ENCODE results near the gene SLC30A7. TPM values are rescaled to one million over a fixed set of nuclear protein-coding genes. Genes with fewer than 3 reads are reported as not detected.
A peak's percentile ranks its signal among the peaks of the same experiment; 100 is the strongest.

Gene SLC30A7
- total RNA-seq, 1 experiment from 2014 or later, result 31.4 TPM

DNA sequence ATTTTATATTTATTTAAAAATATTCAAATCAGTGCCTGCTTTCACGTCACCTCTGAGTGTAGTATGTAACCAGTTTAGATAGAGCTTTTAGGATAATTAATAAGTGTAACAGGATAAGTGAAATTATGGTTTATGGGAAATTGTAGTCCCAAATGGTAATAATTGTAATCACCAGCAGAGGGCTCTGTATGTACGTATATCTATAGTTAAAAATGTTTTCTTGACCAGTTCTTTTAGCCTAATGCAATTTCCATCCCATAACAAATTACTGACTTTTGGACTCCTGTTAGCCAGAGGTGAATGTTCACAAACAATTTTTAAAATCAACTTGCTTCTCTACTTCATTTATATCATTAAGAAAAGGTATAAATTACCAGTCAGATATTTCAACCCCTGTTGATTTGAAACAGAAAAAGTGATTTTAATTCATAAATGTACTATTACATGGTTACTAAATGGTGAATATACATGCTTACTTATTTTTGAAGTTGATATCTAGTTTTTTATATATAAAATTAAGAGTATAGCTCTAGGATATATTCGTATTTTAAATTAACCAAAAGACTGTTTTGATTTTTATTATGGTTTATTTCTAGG, 25.3 kb downstream of the SLC30A7 start:
- H3K4me3 ChIP-seq (ENCODE audit: low read depth, low read length, poor library complexity, severe bottlenecking), result no peak overlapping the region
- H3K27ac ChIP-seq (ENCODE audit: low read depth, low read length, poor library complexity, severe bottlenecking), result no peak overlapping the region
- BruUV-seq (replicated peaks), result no TSS peak
- TF ChIP-seq, protein P1, sequence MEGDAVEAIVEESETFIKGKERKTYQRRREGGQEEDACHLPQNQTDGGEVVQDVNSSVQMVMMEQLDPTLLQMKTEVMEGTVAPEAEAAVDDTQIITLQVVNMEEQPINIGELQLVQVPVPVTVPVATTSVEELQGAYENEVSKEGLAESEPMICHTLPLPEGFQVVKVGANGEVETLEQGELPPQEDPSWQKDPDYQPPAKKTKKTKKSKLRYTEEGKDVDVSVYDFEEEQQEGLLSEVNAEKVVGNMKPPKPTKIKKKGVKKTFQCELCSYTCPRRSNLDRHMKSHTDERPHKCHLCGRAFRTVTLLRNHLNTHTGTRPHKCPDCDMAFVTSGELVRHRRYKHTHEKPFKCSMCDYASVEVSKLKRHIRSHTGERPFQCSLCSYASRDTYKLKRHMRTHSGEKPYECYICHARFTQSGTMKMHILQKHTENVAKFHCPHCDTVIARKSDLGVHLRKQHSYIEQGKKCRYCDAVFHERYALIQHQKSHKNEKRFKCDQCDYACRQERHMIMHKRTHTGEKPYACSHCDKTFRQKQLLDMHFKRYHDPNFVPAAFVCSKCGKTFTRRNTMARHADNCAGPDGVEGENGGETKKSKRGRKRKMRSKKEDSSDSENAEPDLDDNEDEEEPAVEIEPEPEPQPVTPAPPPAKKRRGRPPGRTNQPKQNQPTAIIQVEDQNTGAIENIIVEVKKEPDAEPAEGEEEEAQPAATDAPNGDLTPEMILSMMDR (conservative IDR thresholded peaks at IDR 0.05; ENCODE audit: low read depth, low read length), result peak; percentile 72
- TF ChIP-seq EZH2 (IDR thresholded peaks at IDR 0.05; ENCODE audit: borderline replicate concordance, low read depth, low read length, poor library complexity, severe bottlenecking), result no peak
- intact Hi-C loops (cut with micrococcal nuclease; ENCODE audit: unreplicated experiment), result loop anchor here (1.0 to 5.0 kb wide), 3 partner anchors 316 to 436 kb away; partner anchors contain the start of gene S1PR1
- H3K4me1 ChIP-seq (ENCODE audit: insufficient read depth, low read length, poor library complexity, severe bottlenecking), result no peaks in the 10 kb centered on the region
- peak; percentile 67 for DNase-seq (ENCODE audit: low spot score)
- H3K27me3 ChIP-seq (replicated peaks; ENCODE audit: insufficient read depth, low read depth, low read length, poor library complexity), result no peaks in the 10 kb centered on the region
- H3K9me3 ChIP-seq (ENCODE audit: low read depth, low read length, poor library complexity, severe bottlenecking), result no peaks in the 10 kb centered on the region
- H3K36me3 ChIP-seq (ENCODE audit: insufficient read depth, low read length, poor library complexity, severe bottlenecking), result peaks cover 26% of the 10 kb centered on the region
- ChIA-PET CTCF (no interaction called here), POLR2A (ENCODE audit: low non-redundant PET) (no interaction called here)

DNA sequence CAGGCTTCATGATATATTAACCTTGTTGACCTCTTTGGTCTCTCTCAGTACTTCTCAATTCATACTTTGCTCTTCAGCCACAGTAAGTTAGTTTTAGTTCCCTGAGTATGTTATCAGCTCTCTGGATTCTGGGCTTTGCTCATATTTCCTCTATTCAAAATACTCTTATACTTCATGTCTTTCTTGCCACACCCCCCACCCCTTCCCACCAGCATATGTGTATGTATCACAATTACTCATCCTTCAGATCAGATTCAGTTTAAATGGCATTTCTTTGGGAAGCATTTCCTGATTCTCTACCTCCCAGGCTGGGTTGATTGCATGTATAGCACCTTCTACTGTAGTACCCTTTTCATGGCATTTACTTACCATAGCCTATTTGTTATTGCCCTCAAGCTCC, 28.3 kb downstream of the SLC30A7 start:
- BruUV-seq (replicated peaks), result no TSS peak
- H3K9me3 ChIP-seq (ENCODE audit: low read depth, low read length, poor library complexity, severe bottlenecking), result no peaks in the 10 kb centered on the region
- H3K4me3 ChIP-seq (ENCODE audit: low read depth, low read length, poor library complexity, severe bottlenecking), result no peak overlapping the region
- intact Hi-C loops (cut with micrococcal nuclease; ENCODE audit: unreplicated experiment), result loop anchor here (5.0 kb wide), 1 partner anchor 433 kb away; no protein-coding TSS in a partner anchor
- peaks cover 12% of the 10 kb centered on the region for H3K36me3 ChIP-seq (ENCODE audit: insufficient read depth, low read length, poor library complexity, severe bottlenecking)
- CTCF ChIA-PET, result interaction anchor here (0.6 kb wide), 1 partner anchor 337 kb away, joined by 10 read pairs; no protein-coding TSS in a partner anchor
- DNase-seq (ENCODE audit: low spot score), result no peak
- TF ChIP-seq EZH2 (IDR thresholded peaks at IDR 0.05; ENCODE audit: borderline replicate concordance, low read depth, low read length, poor library complexity, severe bottlenecking), result no peak
- TF ChIP-seq, protein P1 (conservative IDR thresholded peaks at IDR 0.05; ENCODE audit: low read depth, low read length), result no peak
- H3K27me3 ChIP-seq (replicated peaks; ENCODE audit: insufficient read depth, low read depth, low read length, poor library complexity), result no peaks in the 10 kb centered on the region
- no peaks in the 10 kb centered on the region for H3K4me1 ChIP-seq (ENCODE audit: insufficient read depth, low read length, poor library complexity, severe bottlenecking)
- H3K27ac ChIP-seq (ENCODE audit: low read depth, low read length, poor library complexity, severe bottlenecking), result no peak overlapping the region
- POLR2A ChIA-PET (ENCODE audit: low non-redundant PET), result no interaction called here

DNA sequence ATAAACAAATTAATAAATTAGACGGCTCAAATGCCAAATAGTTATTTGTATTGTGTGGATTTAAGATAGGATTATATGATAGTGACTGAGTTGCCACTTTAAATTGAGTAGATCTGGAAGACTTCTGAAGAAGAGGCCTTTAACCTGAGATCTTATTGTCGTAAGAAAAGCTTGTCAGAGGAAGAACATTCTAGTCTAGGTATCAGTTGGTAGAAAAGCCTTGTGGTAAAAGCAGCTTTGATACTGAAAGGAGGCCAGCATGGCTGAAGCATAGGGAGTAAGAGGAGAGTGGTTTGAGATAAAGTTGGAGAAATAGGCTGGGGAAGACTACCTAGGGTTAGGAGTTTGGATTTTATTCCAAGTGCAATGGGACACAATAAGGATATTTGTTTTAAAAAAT, 29.1 kb downstream of the SLC30A7 start:
- H3K9me3 ChIP-seq (ENCODE audit: low read depth, low read length, poor library complexity, severe bottlenecking), result no peaks in the 10 kb centered on the region
- H3K4me1 ChIP-seq (ENCODE audit: insufficient read depth, low read length, poor library complexity, severe bottlenecking), result no peaks in the 10 kb centered on the region
- no peak overlapping the region for H3K4me3 ChIP-seq (ENCODE audit: low read depth, low read length, poor library complexity, severe bottlenecking)
- H3K36me3 ChIP-seq (ENCODE audit: insufficient read depth, low read length, poor library complexity, severe bottlenecking), result peaks cover 12% of the 10 kb centered on the region
- TF ChIP-seq, protein P1 (conservative IDR thresholded peaks at IDR 0.05; ENCODE audit: low read depth, low read length), result no peak
- no peak for TF ChIP-seq EZH2 (IDR thresholded peaks at IDR 0.05; ENCODE audit: borderline replicate concordance, low read depth, low read length, poor library complexity, severe bottlenecking)
- BruUV-seq (replicated peaks), result no TSS peak
- H3K27me3 ChIP-seq (replicated peaks; ENCODE audit: insufficient read depth, low read depth, low read length, poor library complexity), result no peaks in the 10 kb centered on the region
- DNase-seq (ENCODE audit: low spot score), result no peak
- intact Hi-C loops (cut with micrococcal nuclease; ENCODE audit: unreplicated experiment), result loop anchor here (5.0 kb wide), 1 partner anchor 432 kb away; no protein-coding TSS in a partner anchor
- ChIA-PET POLR2A (ENCODE audit: low non-redundant PET) (no interaction called here), CTCF (no interaction called here)
- no peak overlapping the region for H3K27ac ChIP-seq (ENCODE audit: low read depth, low read length, poor library complexity, severe bottlenecking)
